GM12878 (cell line): Measurements from ENCODE around the gene TTC39B. TPM values are rescaled to one million over a fixed set of nuclear protein-coding genes. Genes with fewer than 3 reads are reported as not detected.

Experiments used
- BMI1 ChIP-seq: fragments of 450-650 bp; IDR thresholded peaks from 2 replicates; pipeline ENCODE4 v1.6.1; 2016; ENCODE audit warnings: mild to moderate bottlenecking, moderate library complexity, borderline replicate concordance
- CREM ChIP-seq: IDR thresholded peaks from 2 replicates; pipeline ENCODE4 v1.6.1; 2014; ENCODE audit warnings: antibody characterized with exemption, low read depth
- NFIC ChIP-seq: IDR thresholded peaks from 2 replicates; pipeline ENCODE4 v1.6.1; 2012; ENCODE audit warnings: low read depth, mild to moderate bottlenecking, inconsistent platforms, low read length, moderate library complexity
- SMC3 ChIP-seq: IDR thresholded peaks from 2 replicates; pipeline ENCODE4 v1.6.1; 2011; ENCODE audit warnings: low read length, improper control_type of control experiment, borderline replicate concordance
- polyA plus RNA-seq, 11 experiments: library from polyadenylated mRNA; depleted of rRNA in 4 of 11; unstranded in 6 of 11; stranded (reverse) in 5 of 11; fragments of >200 nt; fragmentation: Nextera tagmentation in 4 of 11; fragmentation: Illumina TruSeq in 1 of 11; extraction: Ambion mirVana in 4 of 11; extraction: Trizol in 1 of 11; gene quantifications; 1 replicate in 1 of 11; 2 replicates in 10 of 11; pipeline versions ENCODE4 v1.2.1 to v1.2.3, GENCODE V29; 2011 to 2016; ENCODE audit warnings: inconsistent platforms in 2 of 11, missing spikeins in 2 of 11, low read depth in 1 of 11
- total RNA-seq, 4 experiments: library from RNA; depleted of rRNA in 3 of 4; stranded (reverse); fragments of >200 nt in 3 of 4; fragmentation: Illumina TruSeq in 1 of 4; extraction: Trizol in 1 of 4; gene quantifications; 2 replicates each; pipeline versions ENCODE4 v1.2.1 to v1.2.3, GENCODE V29; 2013 to 2021
- TF ChIP-seq, protein P1 (sequence below), 3 experiments: IDR thresholded peaks in 2 of 3; conservative IDR thresholded peaks in 1 of 3; 2 replicates each; pipeline ENCODE4 v1.5.1; 2011; ENCODE audit warnings: low read depth in 3 of 3, low read length in 3 of 3, mild to moderate bottlenecking in 3 of 3, control low read depth in 2 of 3, moderate library complexity in 2 of 3, inconsistent platforms in 1 of 3, mixed read lengths in 1 of 3; ENCODE audit not compliant: control insufficient read depth in 2 of 3, insufficient read depth in 1 of 3; ENCODE audit errors: extremely low read depth in 1 of 3
- TF ChIP-seq, protein P2 (sequence below): fragments of 450-650 bp; IDR thresholded peaks from 2 replicates; pipeline ENCODE4 v1.6.1; 2018; ENCODE audit warnings: mild to moderate bottlenecking, low read depth, moderate library complexity; ENCODE audit not compliant: partially characterized antibody

Gene TTC39B
- total and polyA plus RNA-seq, 10 of the 15 experiments (the other 5 are each of a cell fraction or from before 2014, with no cell fraction given): 0.68 to 2.5 (median 1.5) TPM

DNA sequence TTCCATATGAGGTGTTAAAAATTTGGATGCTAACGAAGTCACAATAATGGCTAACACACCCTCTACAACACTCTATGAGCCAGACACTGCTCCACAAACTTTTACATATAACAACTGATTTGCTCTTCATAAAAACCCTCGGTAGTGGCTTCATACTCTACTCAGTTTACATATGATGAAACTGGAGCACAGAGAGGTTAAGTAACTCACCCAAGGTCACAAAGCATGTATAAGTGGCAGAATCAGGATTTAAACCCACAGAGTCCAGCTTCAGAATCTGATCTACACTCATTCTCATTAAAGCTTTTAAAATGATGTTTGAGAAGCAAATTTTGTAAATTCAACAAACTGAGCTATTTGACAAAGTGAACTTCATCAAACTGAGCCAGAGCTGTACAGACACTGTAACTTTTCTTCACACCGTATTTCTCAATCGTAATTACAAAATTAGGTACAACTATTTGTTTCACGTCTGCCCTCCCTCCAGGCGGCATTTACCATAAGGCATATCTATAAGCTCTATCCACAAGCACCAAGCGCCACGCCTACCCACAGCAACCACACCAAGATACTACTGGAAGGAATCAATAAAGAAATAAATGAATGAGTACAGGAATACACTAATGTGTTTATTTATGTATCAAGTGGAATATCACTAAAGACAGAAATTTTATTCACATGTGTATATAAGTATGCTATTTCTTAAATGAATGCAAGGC is 24.3 kb downstream of the TTC39B start (continued):
- TF ChIP-seq, protein P1, sequence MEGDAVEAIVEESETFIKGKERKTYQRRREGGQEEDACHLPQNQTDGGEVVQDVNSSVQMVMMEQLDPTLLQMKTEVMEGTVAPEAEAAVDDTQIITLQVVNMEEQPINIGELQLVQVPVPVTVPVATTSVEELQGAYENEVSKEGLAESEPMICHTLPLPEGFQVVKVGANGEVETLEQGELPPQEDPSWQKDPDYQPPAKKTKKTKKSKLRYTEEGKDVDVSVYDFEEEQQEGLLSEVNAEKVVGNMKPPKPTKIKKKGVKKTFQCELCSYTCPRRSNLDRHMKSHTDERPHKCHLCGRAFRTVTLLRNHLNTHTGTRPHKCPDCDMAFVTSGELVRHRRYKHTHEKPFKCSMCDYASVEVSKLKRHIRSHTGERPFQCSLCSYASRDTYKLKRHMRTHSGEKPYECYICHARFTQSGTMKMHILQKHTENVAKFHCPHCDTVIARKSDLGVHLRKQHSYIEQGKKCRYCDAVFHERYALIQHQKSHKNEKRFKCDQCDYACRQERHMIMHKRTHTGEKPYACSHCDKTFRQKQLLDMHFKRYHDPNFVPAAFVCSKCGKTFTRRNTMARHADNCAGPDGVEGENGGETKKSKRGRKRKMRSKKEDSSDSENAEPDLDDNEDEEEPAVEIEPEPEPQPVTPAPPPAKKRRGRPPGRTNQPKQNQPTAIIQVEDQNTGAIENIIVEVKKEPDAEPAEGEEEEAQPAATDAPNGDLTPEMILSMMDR (IDR thresholded peaks at IDR 0.05 in 2 of 3, conservative IDR thresholded peaks at IDR 0.05 in 1 of 3; ENCODE audit: control insufficient read depth in 2 of 3, extremely low read depth in 1 of 3, insufficient read depth in 1 of 3, low read depth in 3 of 3, low read length in 3 of 3): no peak
- TF ChIP-seq NFIC: no peak
- TF ChIP-seq SMC3: no peak
- TF ChIP-seq BMI1: no peak
- TF ChIP-seq, protein P2, sequence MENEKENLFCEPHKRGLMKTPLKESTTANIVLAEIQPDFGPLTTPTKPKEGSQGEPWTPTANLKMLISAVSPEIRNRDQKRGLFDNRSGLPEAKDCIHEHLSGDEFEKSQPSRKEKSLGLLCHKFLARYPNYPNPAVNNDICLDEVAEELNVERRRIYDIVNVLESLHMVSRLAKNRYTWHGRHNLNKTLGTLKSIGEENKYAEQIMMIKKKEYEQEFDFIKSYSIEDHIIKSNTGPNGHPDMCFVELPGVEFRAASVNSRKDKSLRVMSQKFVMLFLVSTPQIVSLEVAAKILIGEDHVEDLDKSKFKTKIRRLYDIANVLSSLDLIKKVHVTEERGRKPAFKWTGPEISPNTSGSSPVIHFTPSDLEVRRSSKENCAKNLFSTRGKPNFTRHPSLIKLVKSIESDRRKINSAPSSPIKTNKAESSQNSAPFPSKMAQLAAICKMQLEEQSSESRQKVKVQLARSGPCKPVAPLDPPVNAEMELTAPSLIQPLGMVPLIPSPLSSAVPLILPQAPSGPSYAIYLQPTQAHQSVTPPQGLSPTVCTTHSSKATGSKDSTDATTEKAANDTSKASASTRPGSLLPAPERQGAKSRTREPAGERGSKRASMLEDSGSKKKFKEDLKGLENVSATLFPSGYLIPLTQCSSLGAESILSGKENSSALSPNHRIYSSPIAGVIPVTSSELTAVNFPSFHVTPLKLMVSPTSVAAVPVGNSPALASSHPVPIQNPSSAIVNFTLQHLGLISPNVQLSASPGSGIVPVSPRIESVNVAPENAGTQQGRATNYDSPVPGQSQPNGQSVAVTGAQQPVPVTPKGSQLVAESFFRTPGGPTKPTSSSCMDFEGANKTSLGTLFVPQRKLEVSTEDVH: no peak
- TF ChIP-seq CREM: no peak
